ENCODE data around the gene NLGN3. TPM values are rescaled to one million over a fixed set of nuclear protein-coding genes. Genes with fewer than 3 reads are reported as not detected.

NLGN3 gene
- total RNA-seq, 4 donors from 2014 or later, result 0.52 to 0.97 (median 0.60) TPM

GRCh38 chrX:71199252-71200008 lies 54.8 kb downstream of the NLGN3 start:
- H3K36me3 ChIP-seq, result no peaks in the 10 kb centered on the region
- WGBS, result 84% methylated on average over 7 of the region's 7 CpGs
- DNase-seq (ENCODE audit: low spot score in 2 of 2), result no peak
- H3K27me3 ChIP-seq, result no peaks in the 10 kb centered on the region
- no peak for TF ChIP-seq POLR2AphosphoS5 (IDR thresholded peaks at IDR 0.05)
- no peak for TF ChIP-seq CTCF (IDR thresholded peaks at IDR 0.05)
- no peak for TF ChIP-seq EP300 (IDR thresholded peaks at IDR 0.05)
- no peak for TF ChIP-seq POLR2A (IDR thresholded peaks at IDR 0.05)
- H3K4me1 ChIP-seq, result no peaks in the 10 kb centered on the region
- H3K9me3 ChIP-seq, result no peaks in the 10 kb centered on the region
- no peak overlapping the region for H3K27ac ChIP-seq
- no peak overlapping the region for H3K4me3 ChIP-seq

GRCh38 chrX:71210816-71211215 lies 66.2 kb downstream of the NLGN3 start:
- no peak for DNase-seq (ENCODE audit: low spot score in 2 of 2)
- no peaks in the 10 kb centered on the region for H3K36me3 ChIP-seq
- 86% methylated on average over 3 of the region's 3 CpGs for WGBS
- H3K9me3 ChIP-seq, result no peaks in the 10 kb centered on the region
- TF ChIP-seq POLR2AphosphoS5 (IDR thresholded peaks at IDR 0.05) (no peak), EP300 (IDR thresholded peaks at IDR 0.05) (no peak), POLR2A (IDR thresholded peaks at IDR 0.05) (no peak), CTCF (IDR thresholded peaks at IDR 0.05) (no peak)
- H3K4me3 ChIP-seq, result no peak overlapping the region
- H3K27ac ChIP-seq, result no peak overlapping the region
- H3K4me1 ChIP-seq, result no peaks in the 10 kb centered on the region
- H3K27me3 ChIP-seq, result no peaks in the 10 kb centered on the region

- Histone ChIP-seq H3K27ac (no peak overlapping the region), H3K9me3 (no peaks in the 10 kb centered on the region), H3K4me3 (no peak overlapping the region), H3K36me3 (no peaks in the 10 kb centered on the region), H3K4me1 (no peaks in the 10 kb centered on the region), H3K27me3 (no peaks in the 10 kb centered on the region)
- WGBS, result 51% methylated on average over 5 of the region's 5 CpGs
- DNase-seq (ENCODE audit: low spot score in 2 of 2), result no peak
- TF ChIP-seq EP300 (IDR thresholded peaks at IDR 0.05) (no peak), POLR2AphosphoS5 (IDR thresholded peaks at IDR 0.05) (no peak), POLR2A (IDR thresholded peaks at IDR 0.05) (no peak), CTCF (IDR thresholded peaks at IDR 0.05) (no peak)
Measured at GRCh38 chrX:71212536-71212935, 67.9 kb downstream of the NLGN3 start.

GRCh38 chrX:71214152-71214551 lies 69.5 kb downstream of the NLGN3 start:
- H3K27me3 ChIP-seq, result no peaks in the 10 kb centered on the region
- 88% methylated on average over 1 of the region's 1 CpG for WGBS
- no peak overlapping the region for H3K4me3 ChIP-seq
- H3K4me1 ChIP-seq, result no peaks in the 10 kb centered on the region
- TF ChIP-seq CTCF (IDR thresholded peaks at IDR 0.05) (no peak), POLR2A (IDR thresholded peaks at IDR 0.05) (no peak), POLR2AphosphoS5 (IDR thresholded peaks at IDR 0.05) (no peak), EP300 (IDR thresholded peaks at IDR 0.05) (no peak)
- no peak for DNase-seq (ENCODE audit: low spot score in 2 of 2)
- no peak overlapping the region for H3K27ac ChIP-seq
- no peaks in the 10 kb centered on the region for H3K9me3 ChIP-seq
- no peaks in the 10 kb centered on the region for H3K36me3 ChIP-seq

GRCh38 chrX:71214604-71215337 lies 70.1 kb downstream of the NLGN3 start:
- no peaks in the 10 kb centered on the region for H3K27me3 ChIP-seq
- DNase-seq (ENCODE audit: low spot score in 2 of 2), result no peak
- no peak overlapping the region for H3K4me3 ChIP-seq
- no peaks in the 10 kb centered on the region for H3K9me3 ChIP-seq
- no peaks in the 10 kb centered on the region for H3K36me3 ChIP-seq
- 78% methylated on average over 5 of the region's 5 CpGs for WGBS
- H3K4me1 ChIP-seq, result no peaks in the 10 kb centered on the region
- no peak for TF ChIP-seq POLR2A (IDR thresholded peaks at IDR 0.05)
- TF ChIP-seq EP300 (IDR thresholded peaks at IDR 0.05), result no peak
- TF ChIP-seq POLR2AphosphoS5 (IDR thresholded peaks at IDR 0.05), result no peak
- no peak for TF ChIP-seq CTCF (IDR thresholded peaks at IDR 0.05)
- H3K27ac ChIP-seq, result no peak overlapping the region
